Esophagus squamous epithelium (tissue), 4 donors: ENCODE measurements around the gene INSC.

Experiments
- POLR2A ChIP-seq, 4 donors: fragments of 450-650 bp; IDR thresholded peaks; one replicate each; pipeline ENCODE4 v1.6.1; 2017; ENCODE audit warnings: antibody characterized with exemption in 4 of 4, mild to moderate bottlenecking in 4 of 4, moderate library complexity in 3 of 4
- TF ChIP-seq, protein P1 (sequence below), 6 experiments: fragments of 450-650 bp in 4 of 6; fragments of 200-600 bp in 2 of 6; sonication (generic) in 2 of 6; IDR thresholded peaks; one replicate each; pipeline ENCODE4 v1.5.1; 2016 to 2019; ENCODE audit warnings: antibody characterized with exemption in 6 of 6, mild to moderate bottlenecking in 4 of 6, moderate library complexity in 4 of 6

DNA sequence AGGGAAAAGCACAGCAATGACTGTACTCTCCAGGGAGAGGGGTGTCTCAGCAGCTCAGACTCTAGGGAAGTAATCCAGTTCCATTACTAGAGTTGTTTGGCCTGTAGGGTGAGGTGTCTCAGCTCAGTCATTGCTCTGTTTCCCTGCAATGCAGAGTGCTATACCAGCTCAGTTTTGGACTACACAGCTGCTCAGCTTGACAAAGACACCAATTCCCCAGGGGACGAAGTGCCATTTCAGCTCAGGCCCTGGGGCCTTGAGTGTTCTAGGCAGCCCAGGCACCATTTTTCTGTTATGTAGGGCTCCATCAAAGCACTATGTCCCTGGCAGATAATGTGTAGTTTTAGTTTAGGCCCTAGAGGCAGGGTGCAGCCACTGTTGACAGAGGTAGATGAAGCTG, 23.1 kb upstream of the INSC start:
- no peak for TF ChIP-seq POLR2A (IDR thresholded peaks at IDR 0.05)
- TF ChIP-seq, protein P1, sequence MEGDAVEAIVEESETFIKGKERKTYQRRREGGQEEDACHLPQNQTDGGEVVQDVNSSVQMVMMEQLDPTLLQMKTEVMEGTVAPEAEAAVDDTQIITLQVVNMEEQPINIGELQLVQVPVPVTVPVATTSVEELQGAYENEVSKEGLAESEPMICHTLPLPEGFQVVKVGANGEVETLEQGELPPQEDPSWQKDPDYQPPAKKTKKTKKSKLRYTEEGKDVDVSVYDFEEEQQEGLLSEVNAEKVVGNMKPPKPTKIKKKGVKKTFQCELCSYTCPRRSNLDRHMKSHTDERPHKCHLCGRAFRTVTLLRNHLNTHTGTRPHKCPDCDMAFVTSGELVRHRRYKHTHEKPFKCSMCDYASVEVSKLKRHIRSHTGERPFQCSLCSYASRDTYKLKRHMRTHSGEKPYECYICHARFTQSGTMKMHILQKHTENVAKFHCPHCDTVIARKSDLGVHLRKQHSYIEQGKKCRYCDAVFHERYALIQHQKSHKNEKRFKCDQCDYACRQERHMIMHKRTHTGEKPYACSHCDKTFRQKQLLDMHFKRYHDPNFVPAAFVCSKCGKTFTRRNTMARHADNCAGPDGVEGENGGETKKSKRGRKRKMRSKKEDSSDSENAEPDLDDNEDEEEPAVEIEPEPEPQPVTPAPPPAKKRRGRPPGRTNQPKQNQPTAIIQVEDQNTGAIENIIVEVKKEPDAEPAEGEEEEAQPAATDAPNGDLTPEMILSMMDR (IDR thresholded peaks at IDR 0.05), result no peak
